ENCODE data around the gene LHX4.

The LHX4 gene

GRCh38 chr1:180190091-180190490 lies 40.0 kb upstream of the LHX4 start:
- DNase-seq (ENCODE audit: low spot score in 2 of 2) = no peak
- in situ Hi-C loops (cut with MboI; ENCODE audit: low sequenced_read_pairs) = no loop called here
- Histone ChIP-seq H3K36me3 (replicated peaks) (no peaks in the 10 kb centered on the region), H3K27me3 (ENCODE audit: low read depth) (no peaks in the 10 kb centered on the region), H3K9me3 (no peaks in the 10 kb centered on the region), H3K4me1 (no peaks in the 10 kb centered on the region), H3K4me3 (no peak overlapping the region)

GRCh38 chr1:180192172-180192571 lies 37.9 kb upstream of the LHX4 start:
- in situ Hi-C loops (cut with MboI; ENCODE audit: low sequenced_read_pairs) = no loop called here
- no peaks in the 10 kb centered on the region for H3K9me3 ChIP-seq
- no peaks in the 10 kb centered on the region for H3K27me3 ChIP-seq (ENCODE audit: low read depth)
- no peak overlapping the region for H3K4me3 ChIP-seq
- no peaks in the 10 kb centered on the region for H3K4me1 ChIP-seq
- peaks cover 3% of the 10 kb centered on the region; the same call in 1 of the 2 replicates for H3K36me3 ChIP-seq (replicated peaks)
- DNase-seq (ENCODE audit: low spot score in 2 of 2) = no peak

- H3K4me1 ChIP-seq = no peaks in the 10 kb centered on the region; the same call in 1 of the 2 replicates
These were observed 36.7 kb upstream of the LHX4 start for GRCh38 chr1:180193141-180194047.

GRCh38 chr1:180194048-180194425 lies 36.0 kb upstream of the LHX4 start:
- Histone ChIP-seq H3K4me1 (no peaks in the 10 kb centered on the region; the same call in 1 of the 2 replicates), H3K4me3 (no peak overlapping the region), H3K27me3 (ENCODE audit: low read depth) (no peaks in the 10 kb centered on the region), H3K36me3 (replicated peaks) (peaks cover 3% of the 10 kb centered on the region; the same call in 1 of the 2 replicates), H3K9me3 (no peaks in the 10 kb centered on the region)
- in situ Hi-C loops (cut with MboI; ENCODE audit: low sequenced_read_pairs) = no loop called here
- no peak for DNase-seq (ENCODE audit: low spot score in 2 of 2)

More at GRCh38 chr1:180193141-180194047, 36.7 kb upstream of the LHX4 start:
- H3K36me3 ChIP-seq (replicated peaks) = peaks cover 3% of the 10 kb centered on the region; the same call in 1 of the 2 replicates
- in situ Hi-C loops (cut with MboI; ENCODE audit: low sequenced_read_pairs) = no loop called here
- DNase-seq (ENCODE audit: low spot score in 2 of 2) = no peak
- no peaks in the 10 kb centered on the region for H3K9me3 ChIP-seq
- no peak overlapping the region for H3K4me3 ChIP-seq
- H3K27me3 ChIP-seq (ENCODE audit: low read depth) = no peaks in the 10 kb centered on the region

- H3K36me3 ChIP-seq (replicated peaks) = peaks cover 3% of the 10 kb centered on the region; the same call in 1 of the 2 replicates
- DNase-seq (ENCODE audit: low spot score in 2 of 2) = no peak
These were observed 35.4 kb upstream of the LHX4 start for GRCh38 chr1:180194546-180195207.

GRCh38 chr1:180195401-180195800 lies 34.7 kb upstream of the LHX4 start:
- Histone ChIP-seq H3K4me1 (no peaks in the 10 kb centered on the region; the same call in 1 of the 2 replicates), H3K9me3 (no peaks in the 10 kb centered on the region), H3K36me3 (replicated peaks) (peaks cover 3% of the 10 kb centered on the region; the same call in 1 of the 2 replicates), H3K27me3 (ENCODE audit: low read depth) (no peaks in the 10 kb centered on the region), H3K4me3 (no peak overlapping the region)
- in situ Hi-C loops (cut with MboI; ENCODE audit: low sequenced_read_pairs) = no loop called here
- DNase-seq (ENCODE audit: low spot score in 2 of 2) = no peak

More at GRCh38 chr1:180194546-180195207, 35.4 kb upstream of the LHX4 start:
- Histone ChIP-seq H3K27me3 (ENCODE audit: low read depth) (no peaks in the 10 kb centered on the region), H3K4me3 (no peak overlapping the region), H3K4me1 (no peaks in the 10 kb centered on the region; the same call in 1 of the 2 replicates), H3K9me3 (no peaks in the 10 kb centered on the region)
- in situ Hi-C loops (cut with MboI; ENCODE audit: low sequenced_read_pairs) = no loop called here

GRCh38 chr1:180195916-180196315 lies 34.1 kb upstream of the LHX4 start:
- Histone ChIP-seq H3K9me3 (no peaks in the 10 kb centered on the region), H3K4me1 (no peaks in the 10 kb centered on the region; the same call in 1 of the 2 replicates), H3K4me3 (no peak overlapping the region), H3K36me3 (replicated peaks) (peaks cover 3% of the 10 kb centered on the region; the same call in 1 of the 2 replicates), H3K27me3 (ENCODE audit: low read depth) (no peaks in the 10 kb centered on the region)
- in situ Hi-C loops (cut with MboI; ENCODE audit: low sequenced_read_pairs) = no loop called here
- DNase-seq (ENCODE audit: low spot score in 2 of 2) = no peak

- DNase-seq (ENCODE audit: low spot score in 2 of 2) = no peak
These were observed 33.5 kb upstream of the LHX4 start for GRCh38 chr1:180196436-180197003.

GRCh38 chr1:180197231-180197630 lies 32.8 kb upstream of the LHX4 start:
- Histone ChIP-seq H3K36me3 (replicated peaks) (peaks cover 3% of the 10 kb centered on the region; the same call in 1 of the 2 replicates), H3K4me3 (no peak overlapping the region), H3K27me3 (ENCODE audit: low read depth) (no peaks in the 10 kb centered on the region), H3K4me1 (no peaks in the 10 kb centered on the region; the same call in 1 of the 2 replicates), H3K9me3 (no peaks in the 10 kb centered on the region)
- DNase-seq (ENCODE audit: low spot score in 2 of 2) = no peak
- in situ Hi-C loops (cut with MboI; ENCODE audit: low sequenced_read_pairs) = no loop called here

More at GRCh38 chr1:180196436-180197003, 33.5 kb upstream of the LHX4 start:
- Histone ChIP-seq H3K27me3 (ENCODE audit: low read depth) (no peaks in the 10 kb centered on the region), H3K9me3 (no peaks in the 10 kb centered on the region), H3K4me1 (no peaks in the 10 kb centered on the region; the same call in 1 of the 2 replicates), H3K4me3 (no peak overlapping the region), H3K36me3 (replicated peaks) (peaks cover 3% of the 10 kb centered on the region; the same call in 1 of the 2 replicates)
- in situ Hi-C loops (cut with MboI; ENCODE audit: low sequenced_read_pairs) = no loop called here

- in situ Hi-C loops (cut with MboI; ENCODE audit: low sequenced_read_pairs) = no loop called here
These were observed 31.9 kb upstream of the LHX4 start for GRCh38 chr1:180198196-180198595.

GRCh38 chr1:180198611-180199010 lies 31.5 kb upstream of the LHX4 start:
- Histone ChIP-seq H3K4me1 (no peaks in the 10 kb centered on the region; the same call in 1 of the 2 replicates), H3K27me3 (ENCODE audit: low read depth) (no peaks in the 10 kb centered on the region)
- in situ Hi-C loops (cut with MboI; ENCODE audit: low sequenced_read_pairs) = no loop called here

More at GRCh38 chr1:180198196-180198595, 31.9 kb upstream of the LHX4 start:
- peak; percentile 26 to 72 for DNase-seq (ENCODE audit: low spot score in 2 of 2)
- H3K4me3 ChIP-seq = no peak overlapping the region
- peaks cover 3% of the 10 kb centered on the region; the same call in 1 of the 2 replicates for H3K36me3 ChIP-seq (replicated peaks)
- H3K4me1 ChIP-seq = no peaks in the 10 kb centered on the region; the same call in 1 of the 2 replicates
- no peaks in the 10 kb centered on the region for H3K9me3 ChIP-seq
- no peaks in the 10 kb centered on the region for H3K27me3 ChIP-seq (ENCODE audit: low read depth)

GRCh38 chr1:180199018-180199417 lies 31.0 kb upstream of the LHX4 start:
- Histone ChIP-seq H3K9me3 (no peaks in the 10 kb centered on the region), H3K4me1 (no peaks in the 10 kb centered on the region; the same call in 1 of the 2 replicates), H3K36me3 (replicated peaks) (peaks cover 3% of the 10 kb centered on the region; the same call in 1 of the 2 replicates), H3K4me3 (no peak overlapping the region), H3K27me3 (ENCODE audit: low read depth) (no peaks in the 10 kb centered on the region)
- in situ Hi-C loops (cut with MboI; ENCODE audit: low sequenced_read_pairs) = no loop called here
- no peak for DNase-seq (ENCODE audit: low spot score in 2 of 2)

More at GRCh38 chr1:180198611-180199010, 31.5 kb upstream of the LHX4 start:
- Histone ChIP-seq H3K4me3 (no peak overlapping the region), H3K9me3 (no peaks in the 10 kb centered on the region), H3K36me3 (replicated peaks) (peaks cover 3% of the 10 kb centered on the region; the same call in 1 of the 2 replicates)
- DNase-seq (ENCODE audit: low spot score in 2 of 2) = no peak

Measured in HAP-1 (cell line).